C4-2B (cell line): Measurements from ENCODE around the gene ITGA11.

Source experiments
- ZFX ChIP-seq: fragments of 450-650 bp; IDR thresholded peaks from 2 replicates; pipeline ENCODE4 v1.6.1; 2017
- TF ChIP-seq, protein P1 (sequence below): fragments of 450-650 bp; conservative IDR thresholded peaks from 2 replicates; pipeline ENCODE4 v1.5.1; 2017; ENCODE audit warnings: mild to moderate bottlenecking

DNA sequence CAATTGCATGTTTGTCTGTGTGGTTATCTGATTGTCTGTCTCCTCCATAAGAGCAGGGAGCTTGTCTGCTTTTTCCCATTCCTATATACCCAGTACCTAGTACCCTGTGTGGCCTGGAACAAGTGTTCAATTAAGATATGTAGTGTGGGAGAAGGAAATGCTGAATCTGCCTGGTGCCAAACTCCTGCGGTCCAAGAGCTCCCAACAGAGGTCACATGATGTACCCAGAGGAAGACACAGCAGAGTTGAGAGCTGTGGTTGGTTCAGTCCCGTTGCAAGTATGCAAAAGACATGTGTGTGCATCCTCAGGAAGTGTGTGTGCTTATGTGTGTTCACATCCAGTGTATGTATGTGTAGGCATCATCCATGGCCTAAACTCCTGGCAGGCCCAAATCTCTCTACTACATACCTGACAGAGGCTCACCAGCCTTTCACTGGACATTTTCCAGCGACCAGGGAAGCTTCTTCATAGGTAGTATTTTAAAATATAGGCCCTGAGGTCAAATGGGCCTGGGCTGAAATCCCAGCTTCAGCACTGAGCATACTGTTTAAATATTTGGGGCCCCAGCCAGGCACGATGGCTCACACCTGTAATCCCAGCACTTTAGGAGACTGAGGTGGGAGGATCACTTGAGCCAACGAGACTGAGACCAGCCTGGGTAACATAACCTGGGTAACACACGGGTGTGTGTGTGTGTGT, 34.0 kb upstream of the ITGA11 start:
- TF ChIP-seq, protein P1, sequence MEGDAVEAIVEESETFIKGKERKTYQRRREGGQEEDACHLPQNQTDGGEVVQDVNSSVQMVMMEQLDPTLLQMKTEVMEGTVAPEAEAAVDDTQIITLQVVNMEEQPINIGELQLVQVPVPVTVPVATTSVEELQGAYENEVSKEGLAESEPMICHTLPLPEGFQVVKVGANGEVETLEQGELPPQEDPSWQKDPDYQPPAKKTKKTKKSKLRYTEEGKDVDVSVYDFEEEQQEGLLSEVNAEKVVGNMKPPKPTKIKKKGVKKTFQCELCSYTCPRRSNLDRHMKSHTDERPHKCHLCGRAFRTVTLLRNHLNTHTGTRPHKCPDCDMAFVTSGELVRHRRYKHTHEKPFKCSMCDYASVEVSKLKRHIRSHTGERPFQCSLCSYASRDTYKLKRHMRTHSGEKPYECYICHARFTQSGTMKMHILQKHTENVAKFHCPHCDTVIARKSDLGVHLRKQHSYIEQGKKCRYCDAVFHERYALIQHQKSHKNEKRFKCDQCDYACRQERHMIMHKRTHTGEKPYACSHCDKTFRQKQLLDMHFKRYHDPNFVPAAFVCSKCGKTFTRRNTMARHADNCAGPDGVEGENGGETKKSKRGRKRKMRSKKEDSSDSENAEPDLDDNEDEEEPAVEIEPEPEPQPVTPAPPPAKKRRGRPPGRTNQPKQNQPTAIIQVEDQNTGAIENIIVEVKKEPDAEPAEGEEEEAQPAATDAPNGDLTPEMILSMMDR: no peak
- no peak for TF ChIP-seq ZFX
